Activated T-cell treated with anti-CD3 and anti-CD28 coated beads, Interleukin-2, amount 50 U/mL, for 4 hours (primary cell): ENCODE results near the gene C12orf75. TPM values are rescaled to one million over a fixed set of nuclear protein-coding genes. Genes with fewer than 3 reads are reported as not detected.
A peak's percentile ranks its signal among the peaks of the same experiment; 100 is the strongest.

ENCODE experiments used
- ATAC-seq, 2 donors: fragments of 200-7000 bp; cut with Tn5 transposase; one replicate each; pipeline ENCODE4 v1.10.0; 2021
- DNase-seq: peaks from one replicate; pipeline ENCODE4 v3.0.0-alpha.2; 2020
- H3K27me3 Mint-ChIP-seq: one replicate; pipeline ENCODE4 v1.8.0; 2021; ENCODE audit warnings: low read depth, mixed read lengths
- H3K36me3 Mint-ChIP-seq: one replicate; pipeline ENCODE4 v1.8.0; 2022; ENCODE audit warnings: mixed read lengths; ENCODE audit not compliant: insufficient read depth
- H3K4me1 Mint-ChIP-seq: one replicate; pipeline ENCODE4 v1.8.0; 2021; ENCODE audit warnings: low read depth, mixed read lengths
- H3K4me3 Mint-ChIP-seq: one replicate; pipeline ENCODE4 v1.8.0; 2021; ENCODE audit warnings: mild to moderate bottlenecking, moderate library complexity, mixed read lengths
- H3K9me3 Mint-ChIP-seq: one replicate; pipeline ENCODE4 v1.8.0; 2021; ENCODE audit warnings: mixed read lengths
- total RNA-seq, 3 donors: library from RNA; stranded (reverse); gene quantifications; one replicate each; pipeline ENCODE4 v1.2.1, GENCODE V29; 2021

The C12orf75 gene
- 10 to 100 TPM; 10.1 to 11.0 (median 10.7) TPM for total RNA-seq

- Mint-ChIP-seq H3K4me3 (peak within 1 kb of the TSS; percentile 84), H3K27me3 (no peaks in the 10 kb centered on the region), H3K9me3 (no peaks in the 10 kb centered on the region), H3K4me1 (peaks cover 60% of the 10 kb centered on the region), H3K36me3 (no peaks in the 10 kb centered on the region)
- peak; percentile 94 for ATAC-seq
- DNase-seq: peak; percentile 73
These were observed at the start of gene C12orf75 for GRCh38 chr12:105330283-105330930. C12orf75 (plus strand) TSS chr12:105330691; CDS start chr12:105330892, 201 bp downstream.

- H3K4me3 Mint-ChIP-seq: no peak overlapping the region
- no peak for DNase-seq
- peaks cover 8% of the 10 kb centered on the region for H3K27me3 Mint-ChIP-seq
- ATAC-seq: no peak
- H3K4me1 Mint-ChIP-seq: no peaks in the 10 kb centered on the region
- H3K36me3 Mint-ChIP-seq: peaks cover 2% of the 10 kb centered on the region
- peaks cover 4% of the 10 kb centered on the region for H3K9me3 Mint-ChIP-seq
These were observed 49.4 kb upstream of the C12orf75 start for GRCh38 chr12:105280966-105281693.

GRCh38 chr12:105281694-105282049, 48.8 kb upstream of the C12orf75 start:
- ATAC-seq: no peak
- H3K36me3 Mint-ChIP-seq: peaks cover 2% of the 10 kb centered on the region

GRCh38 chr12:105285378-105285777, 45.1 kb upstream of the C12orf75 start:
- Mint-ChIP-seq H3K9me3 (peaks cover 4% of the 10 kb centered on the region), H3K4me1 (no peaks in the 10 kb centered on the region), H3K27me3 (peaks cover 10% of the 10 kb centered on the region), H3K4me3 (no peak overlapping the region), H3K36me3 (peaks cover 2% of the 10 kb centered on the region)
- ATAC-seq (no peak), DNase-seq (no peak)

More at GRCh38 chr12:105281694-105282049, 48.8 kb upstream of the C12orf75 start:
- Mint-ChIP-seq H3K4me3 (no peak overlapping the region), H3K9me3 (peaks cover 4% of the 10 kb centered on the region), H3K27me3 (peaks cover 10% of the 10 kb centered on the region), H3K4me1 (no peaks in the 10 kb centered on the region)
- DNase-seq: no peak

GRCh38 chr12:105287408-105287807, 43.1 kb upstream of the C12orf75 start:
- H3K36me3 Mint-ChIP-seq: peaks cover 2% of the 10 kb centered on the region
- ATAC-seq (no peak), DNase-seq (no peak)
- peaks cover 4% of the 10 kb centered on the region for H3K9me3 Mint-ChIP-seq
- no peaks in the 10 kb centered on the region for H3K4me1 Mint-ChIP-seq
- no peak overlapping the region for H3K4me3 Mint-ChIP-seq
- H3K27me3 Mint-ChIP-seq: peaks cover 14% of the 10 kb centered on the region

GRCh38 chr12:105288311-105288996, 42.0 kb upstream of the C12orf75 start:
- Mint-ChIP-seq H3K9me3 (peaks cover 4% of the 10 kb centered on the region), H3K4me3 (no peak overlapping the region), H3K27me3 (peaks cover 14% of the 10 kb centered on the region), H3K4me1 (no peaks in the 10 kb centered on the region), H3K36me3 (peaks cover 2% of the 10 kb centered on the region)
- DNase-seq: no peak
- ATAC-seq: peak in 1 of 2 donors; percentile 46

- Mint-ChIP-seq H3K4me3 (no peak overlapping the region), H3K36me3 (peaks cover 2% of the 10 kb centered on the region), H3K4me1 (no peaks in the 10 kb centered on the region), H3K27me3 (peaks cover 11% of the 10 kb centered on the region), H3K9me3 (peaks cover 4% of the 10 kb centered on the region)
- ATAC-seq (no peak), DNase-seq (no peak)
These were observed 41.2 kb upstream of the C12orf75 start for GRCh38 chr12:105289114-105289904.

GRCh38 chr12:105291531-105291930, 39.0 kb upstream of the C12orf75 start:
- DNase-seq: no peak
- H3K4me1 Mint-ChIP-seq: no peaks in the 10 kb centered on the region
- H3K27me3 Mint-ChIP-seq: peaks cover 7% of the 10 kb centered on the region
- no peaks in the 10 kb centered on the region for H3K9me3 Mint-ChIP-seq
- H3K36me3 Mint-ChIP-seq: no peaks in the 10 kb centered on the region
- no peak overlapping the region for H3K4me3 Mint-ChIP-seq
- no peak for ATAC-seq

GRCh38 chr12:105292705-105293104, 37.8 kb upstream of the C12orf75 start:
- H3K4me1 Mint-ChIP-seq: no peaks in the 10 kb centered on the region
- peaks cover 4% of the 10 kb centered on the region for H3K9me3 Mint-ChIP-seq
- no peak for ATAC-seq
- no peaks in the 10 kb centered on the region for H3K36me3 Mint-ChIP-seq
- H3K27me3 Mint-ChIP-seq: peaks cover 7% of the 10 kb centered on the region
- DNase-seq: no peak
- H3K4me3 Mint-ChIP-seq: no peak overlapping the region

GRCh38 chr12:105293187-105293586, 37.3 kb upstream of the C12orf75 start:
- Mint-ChIP-seq H3K4me3 (no peak overlapping the region), H3K27me3 (peaks cover 7% of the 10 kb centered on the region), H3K9me3 (peaks cover 8% of the 10 kb centered on the region), H3K4me1 (no peaks in the 10 kb centered on the region), H3K36me3 (no peaks in the 10 kb centered on the region)
- ATAC-seq (no peak), DNase-seq (no peak)

GRCh38 chr12:105294161-105294560, 36.3 kb upstream of the C12orf75 start:
- H3K4me1 Mint-ChIP-seq: no peaks in the 10 kb centered on the region
- H3K9me3 Mint-ChIP-seq: peaks cover 11% of the 10 kb centered on the region
- peaks cover 7% of the 10 kb centered on the region for H3K27me3 Mint-ChIP-seq
- no peaks in the 10 kb centered on the region for H3K36me3 Mint-ChIP-seq
- no peak overlapping the region for H3K4me3 Mint-ChIP-seq
- no peak for ATAC-seq
- no peak for DNase-seq

GRCh38 chr12:105294886-105295479, 35.5 kb upstream of the C12orf75 start:
- DNase-seq (no peak), ATAC-seq (no peak)
- Mint-ChIP-seq H3K9me3 (peaks cover 19% of the 10 kb centered on the region), H3K36me3 (no peaks in the 10 kb centered on the region), H3K27me3 (peaks cover 7% of the 10 kb centered on the region), H3K4me3 (no peak overlapping the region), H3K4me1 (no peaks in the 10 kb centered on the region)

GRCh38 chr12:105296116-105297089, 34.1 kb upstream of the C12orf75 start:
- Mint-ChIP-seq H3K4me1 (no peaks in the 10 kb centered on the region), H3K27me3 (peaks cover 4% of the 10 kb centered on the region), H3K9me3 (peaks cover 23% of the 10 kb centered on the region), H3K36me3 (no peaks in the 10 kb centered on the region), H3K4me3 (no peak overlapping the region)
- no peak for DNase-seq
- no peak for ATAC-seq
